Activated CD8-positive, alpha-beta memory T cell treated with anti-CD3 and anti-CD28 coated beads, Interleukin-2, amount 50 U/mL, for 24 hours (primary cell): Measurements from ENCODE around the gene ATP5F1A.
A peak's percentile ranks its signal among the peaks of the same experiment; 100 is the strongest.

Source experiments
- DNase-seq: peaks from one replicate; pipeline ENCODE4 v3.0.0-alpha.2; 2020; ENCODE audit errors: extremely low read depth

Gene ATP5F1A

DNA sequence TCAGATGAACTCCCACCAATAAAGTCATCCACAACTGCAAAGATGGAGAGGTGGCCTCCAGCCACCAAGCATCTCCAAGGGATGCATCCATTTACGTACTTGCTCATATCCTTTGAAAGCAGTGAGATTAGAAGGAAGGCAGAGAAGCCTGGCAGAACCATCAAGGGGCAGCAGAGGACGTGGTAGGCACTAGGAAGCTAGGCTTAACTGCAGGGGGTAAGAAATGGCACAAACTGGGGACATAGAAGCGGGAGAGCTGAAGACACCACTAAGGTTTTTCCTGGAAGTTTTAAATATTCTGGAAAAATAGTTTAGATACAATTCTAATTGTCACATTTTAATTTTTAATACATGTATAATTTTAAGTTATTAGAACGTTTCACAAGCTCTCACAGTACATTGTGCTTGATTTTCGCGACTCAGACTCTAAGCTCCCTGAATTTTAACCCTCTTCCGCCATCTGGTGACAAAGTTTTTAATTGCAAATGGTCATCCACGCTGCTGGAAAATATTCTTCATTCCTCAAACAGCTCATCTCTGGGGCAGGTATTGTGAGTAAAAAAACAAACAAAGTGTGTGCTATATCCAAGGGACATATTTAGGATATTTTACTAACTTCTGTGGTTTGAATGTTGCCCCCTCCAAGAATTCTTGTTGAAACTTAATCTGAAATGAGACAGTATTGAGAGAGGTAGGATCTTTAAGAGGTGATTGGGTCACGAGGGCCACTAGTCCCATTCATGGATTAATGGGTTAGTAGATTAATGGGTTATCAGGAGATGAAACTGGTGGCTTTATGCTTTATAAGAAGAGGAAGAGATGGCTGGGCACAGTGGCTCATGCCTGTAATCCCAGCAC lies 24.4 kb downstream of the ATP5F1A start:
- no peak for DNase-seq

DNA sequence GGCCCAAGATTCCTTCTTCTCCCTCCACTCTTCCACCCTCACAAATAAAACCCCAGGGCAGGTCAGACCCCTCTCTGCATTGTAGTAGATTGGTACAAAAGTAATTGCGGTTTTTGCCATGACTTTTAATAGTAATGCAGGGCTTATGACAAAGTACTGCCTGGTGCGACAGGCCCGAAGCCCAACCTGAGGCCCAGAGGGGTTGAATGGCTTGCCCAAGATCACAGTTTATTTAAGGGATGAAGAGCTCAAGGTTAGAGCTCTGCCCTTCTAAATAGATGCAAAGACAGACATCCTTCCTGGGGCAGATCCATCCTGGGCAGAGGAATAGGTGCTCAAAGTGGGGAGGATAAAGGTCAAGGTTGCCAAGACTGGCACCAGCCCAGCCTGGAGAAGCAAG lies 25.1 kb downstream of the ATP5F1A start:
- DNase-seq: no peak

DNA sequence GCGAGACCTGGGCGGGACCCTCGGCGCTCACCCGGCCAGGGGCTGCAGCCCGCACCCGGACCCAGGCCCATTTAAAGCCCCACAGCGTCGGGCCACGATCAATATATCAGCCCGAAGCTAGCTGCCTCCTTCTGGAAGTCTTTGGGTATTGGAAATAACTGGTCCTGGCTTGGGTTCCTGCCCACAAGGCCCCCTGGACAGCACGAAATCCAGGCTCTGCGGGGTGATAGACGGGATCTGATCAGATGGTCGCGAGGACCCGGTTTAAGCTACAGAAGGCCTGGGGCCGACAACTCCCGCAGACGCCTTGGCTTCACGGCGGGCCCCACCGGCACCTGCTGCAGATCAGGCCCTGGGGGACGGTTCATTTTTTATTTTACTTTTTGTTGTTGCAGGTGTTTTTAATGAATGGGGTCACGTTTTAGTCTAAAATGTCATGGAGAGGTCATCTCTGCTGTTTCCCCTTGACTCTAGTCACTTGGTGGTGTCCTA lies 25.7 kb downstream of the ATP5F1A start:
- no peak for DNase-seq

DNA sequence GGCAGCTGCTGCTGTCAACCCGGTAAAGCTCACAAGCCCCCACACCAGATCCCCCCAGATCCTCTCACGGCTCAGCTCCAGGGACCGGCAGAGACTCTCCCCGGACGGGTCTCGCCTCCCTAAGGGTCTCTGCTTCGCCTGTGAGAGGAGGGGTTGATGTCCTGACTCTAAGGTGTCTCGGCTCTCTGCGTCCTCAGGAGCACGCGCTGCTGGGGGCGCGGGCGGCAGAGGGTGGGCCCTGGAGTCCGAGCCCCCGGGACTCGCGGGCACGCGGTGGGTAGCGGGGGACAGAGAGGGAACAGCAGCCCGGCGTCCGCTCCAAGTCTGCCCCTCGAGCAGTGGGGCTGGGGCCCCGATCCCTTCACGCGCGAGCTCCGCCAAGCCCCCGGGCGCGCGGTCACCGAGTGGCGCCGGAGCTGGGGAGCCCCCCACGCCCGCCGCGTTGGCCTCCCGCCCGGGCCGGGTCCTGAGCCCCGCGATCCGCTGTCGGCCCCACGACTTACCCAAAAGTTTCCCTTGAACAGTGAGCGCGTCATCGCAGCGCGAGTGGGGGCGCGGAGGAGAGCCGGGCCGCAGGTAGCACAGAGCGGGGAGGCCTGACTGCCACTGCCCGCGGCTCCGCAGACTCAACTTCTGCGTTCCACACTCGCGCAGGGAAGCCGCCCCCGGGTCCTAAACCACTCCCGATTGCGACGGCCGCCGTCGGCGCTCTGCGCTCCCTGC lies 26.3 kb downstream of the ATP5F1A start, which contains the start of gene PSTPIP2:
Gene PSTPIP2 (minus strand): TSS at position 608 of the 723 bp plus-strand sequence. CDS start 72 bp downstream, at position 536.
- DNase-seq: peak; percentile 29

DNA sequence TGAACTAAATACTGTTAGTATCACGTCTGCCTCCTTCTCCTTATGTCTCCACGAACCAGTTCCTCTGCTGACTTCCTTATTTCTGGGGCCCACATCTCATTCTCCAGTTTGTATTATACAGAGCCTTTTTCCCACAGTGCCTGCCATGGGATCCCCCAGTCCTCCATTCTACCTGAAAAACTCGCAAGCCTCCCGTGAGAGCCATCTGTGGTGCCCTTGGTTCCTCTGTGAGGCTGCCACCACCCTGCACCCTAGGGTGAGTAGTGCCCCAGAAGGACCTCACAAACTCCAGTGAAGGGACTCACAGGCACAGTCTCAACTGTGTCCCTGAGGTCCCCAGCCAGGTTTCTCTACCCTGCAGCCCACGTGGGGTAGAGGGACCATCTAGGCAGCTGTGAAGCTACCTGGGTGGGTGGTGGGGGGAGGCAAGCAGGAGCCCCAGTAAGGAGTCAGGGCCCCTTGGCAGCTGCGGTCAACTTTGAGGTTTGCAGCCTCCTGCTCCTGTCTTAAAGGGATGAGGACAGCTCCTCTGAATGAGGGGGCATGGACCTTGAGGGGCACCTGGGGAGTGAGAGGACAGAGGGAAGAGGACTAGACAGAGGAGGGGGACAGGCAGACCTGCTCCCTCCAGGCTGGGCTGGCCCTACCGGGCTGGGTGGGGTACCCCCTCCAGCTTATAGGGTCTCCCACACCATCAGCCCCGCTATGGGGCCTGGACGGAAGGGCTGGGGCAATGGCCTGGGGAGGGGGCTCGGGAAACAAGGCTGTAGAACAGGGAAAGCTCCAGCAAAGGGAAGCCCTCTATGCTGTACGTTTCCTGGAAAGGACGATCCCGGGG lies 27.1 kb downstream of the ATP5F1A start:
- no peak for DNase-seq

DNA sequence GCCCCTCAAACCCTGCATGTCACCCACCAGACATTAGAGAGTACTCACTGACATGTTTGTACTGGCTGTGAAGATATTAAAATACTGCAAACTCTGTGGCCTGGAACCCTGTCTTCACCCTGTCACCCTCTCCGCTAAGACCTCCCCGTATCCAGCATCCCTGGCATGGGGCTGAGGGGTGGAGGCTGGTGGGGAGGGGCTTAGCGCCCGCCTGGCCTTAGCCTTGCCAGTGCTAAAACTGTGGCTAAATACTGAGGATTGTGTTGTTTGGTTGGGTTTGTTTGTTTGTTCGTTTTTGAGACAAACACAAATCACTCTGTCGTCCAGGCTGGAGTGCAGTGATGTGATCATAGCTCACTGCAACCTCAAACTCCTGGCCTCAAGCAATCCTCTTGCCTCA lies 27.9 kb downstream of the ATP5F1A start:
- no peak for DNase-seq

DNA sequence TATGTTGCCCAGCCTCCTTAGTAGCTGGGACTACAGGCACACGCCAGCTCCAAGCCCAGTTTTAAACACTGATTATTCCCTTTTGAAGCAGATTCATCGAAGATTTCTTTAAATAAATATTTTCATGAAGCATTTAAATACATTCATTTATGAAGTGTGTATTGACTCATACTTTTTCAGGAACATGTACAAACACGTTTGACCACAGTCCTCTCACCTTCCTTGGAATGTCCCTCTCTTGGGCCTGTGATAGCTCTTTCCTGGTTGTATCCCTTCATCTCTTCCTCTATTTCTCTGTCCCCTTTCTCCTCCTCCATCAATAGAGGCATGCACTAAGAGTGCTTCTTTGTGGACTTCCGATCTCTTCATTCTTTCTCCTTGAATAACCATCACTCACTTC lies 28.6 kb downstream of the ATP5F1A start:
- no peak for DNase-seq

DNA sequence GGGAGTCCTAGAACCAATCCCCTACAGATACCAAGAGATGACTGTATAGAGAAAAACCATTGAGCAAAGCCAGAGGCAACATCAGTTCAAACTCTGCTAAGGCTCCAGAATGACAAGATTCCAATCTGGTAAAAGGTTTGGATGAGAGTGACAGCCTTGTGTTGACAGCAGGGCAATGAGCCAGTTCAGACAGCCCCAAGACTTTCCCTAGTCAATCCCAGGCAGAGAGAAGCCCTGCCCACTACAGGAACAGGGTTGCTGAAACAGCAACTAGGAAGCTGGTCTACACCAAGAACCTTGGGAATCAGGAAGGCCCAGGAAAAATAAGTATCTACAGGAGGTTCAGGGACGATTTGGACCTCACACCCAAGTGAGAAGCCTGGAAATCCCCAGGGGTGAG lies 29.3 kb downstream of the ATP5F1A start:
- no peak for DNase-seq

DNA sequence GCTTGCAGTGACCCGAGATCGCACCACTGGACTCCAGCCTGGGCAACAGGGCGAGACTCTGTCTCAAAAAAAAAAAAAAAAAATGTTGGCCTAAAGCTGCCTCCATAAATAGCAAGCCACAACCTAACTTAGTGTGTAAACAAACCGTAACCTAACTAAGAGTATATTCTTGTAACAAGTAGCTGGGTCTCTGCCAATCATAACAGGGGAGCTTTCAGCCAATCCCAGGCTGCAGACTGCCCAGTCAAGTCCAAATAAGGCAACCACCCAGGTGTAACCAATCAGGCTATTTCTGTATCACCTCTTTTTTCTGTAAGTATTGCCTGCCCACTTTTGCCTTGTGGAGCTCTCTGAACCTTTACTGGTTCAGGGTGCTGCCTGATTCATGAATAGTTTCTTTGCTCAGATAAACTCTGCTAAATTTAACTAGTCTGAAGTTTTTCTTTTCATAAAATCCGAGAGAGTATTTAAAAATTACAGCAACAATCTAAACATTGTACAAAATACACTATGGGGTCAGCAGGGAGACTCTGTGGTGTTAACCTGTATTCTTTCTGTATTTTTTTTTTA lies 30.6 kb downstream of the ATP5F1A start:
- no peak for DNase-seq

DNA sequence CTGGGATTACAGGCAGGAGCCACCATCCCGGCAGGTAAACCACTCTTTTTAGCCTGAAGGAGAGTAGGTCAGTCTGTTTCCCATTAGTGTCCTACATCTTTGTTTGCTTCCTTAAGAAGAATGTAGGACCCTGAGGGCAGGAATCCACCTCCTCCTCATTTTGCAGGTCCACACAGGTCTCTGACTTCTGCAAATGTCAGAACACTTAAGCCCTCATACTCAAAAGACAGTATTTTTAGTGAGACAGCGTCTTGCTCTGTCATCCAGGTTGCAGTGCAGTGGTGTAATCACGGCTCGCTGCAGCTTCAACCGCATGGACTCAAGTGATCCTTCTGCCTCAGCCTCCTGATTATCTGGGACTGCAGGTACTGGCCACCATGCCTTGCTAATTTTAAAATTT lies 35.3 kb downstream of the ATP5F1A start:
- no peak for DNase-seq

DNA sequence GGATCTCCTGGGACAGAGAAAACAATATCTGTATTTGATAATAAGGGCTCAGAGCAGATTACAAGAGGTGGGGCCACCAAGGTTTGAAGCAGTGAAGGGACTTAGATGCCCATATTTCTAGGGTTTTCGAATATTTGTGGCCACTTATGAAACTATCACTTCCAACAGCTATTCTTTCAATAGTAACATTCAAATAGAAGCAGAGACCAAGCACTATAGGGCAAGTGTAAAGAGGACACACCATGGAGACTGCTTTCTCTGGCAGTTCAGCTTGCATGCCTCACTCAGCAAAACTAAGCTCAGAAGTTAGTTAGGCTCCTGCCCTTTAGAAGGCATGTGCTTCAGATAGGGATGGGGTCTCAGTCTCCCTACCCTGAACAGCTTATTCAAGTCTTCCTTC lies 36.3 kb downstream of the ATP5F1A start:
- DNase-seq: no peak

DNA sequence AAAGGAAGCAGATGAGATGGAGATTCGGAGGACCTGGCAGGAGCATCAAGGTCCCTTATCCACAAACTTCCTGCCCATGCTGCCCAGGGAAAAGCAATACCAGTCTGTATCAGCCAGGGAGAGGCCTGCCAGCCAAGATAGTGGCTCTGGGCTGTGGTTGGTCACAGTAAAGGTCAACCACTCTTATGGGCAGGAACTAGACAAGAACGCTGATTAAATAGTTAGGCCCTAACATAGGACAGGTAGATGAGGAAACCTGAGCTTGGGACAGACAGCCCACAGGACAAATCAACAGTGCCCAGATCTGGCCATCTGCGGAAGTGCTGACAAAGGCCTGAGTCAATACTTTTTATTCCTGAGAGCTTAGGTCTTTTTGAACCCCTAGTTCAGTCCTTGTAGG lies 36.7 kb downstream of the ATP5F1A start:
- no peak for DNase-seq

DNA sequence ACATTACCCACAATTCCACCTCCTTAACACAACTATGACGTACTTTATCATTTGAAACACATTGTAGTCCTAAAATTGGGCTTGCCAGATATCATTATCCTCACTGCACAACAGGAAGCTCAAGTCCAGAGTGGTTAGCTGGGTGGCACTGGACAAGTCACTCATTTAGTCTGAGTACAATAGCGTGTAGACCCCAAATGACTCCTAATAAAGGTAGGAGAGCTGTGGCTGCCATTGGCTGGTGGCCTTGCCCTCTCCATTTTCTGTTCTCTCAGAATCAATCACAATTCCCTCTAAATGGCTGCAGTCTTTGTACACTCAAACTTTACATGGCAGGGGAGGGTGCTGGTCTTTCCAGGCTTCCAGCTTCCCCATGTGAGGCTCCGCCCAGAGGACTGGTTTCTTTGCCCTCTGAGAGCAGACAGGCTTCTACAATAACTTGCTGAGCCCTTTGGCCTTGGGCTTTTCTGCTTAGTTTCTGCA lies 37.7 kb downstream of the ATP5F1A start:
- no peak for DNase-seq

DNA sequence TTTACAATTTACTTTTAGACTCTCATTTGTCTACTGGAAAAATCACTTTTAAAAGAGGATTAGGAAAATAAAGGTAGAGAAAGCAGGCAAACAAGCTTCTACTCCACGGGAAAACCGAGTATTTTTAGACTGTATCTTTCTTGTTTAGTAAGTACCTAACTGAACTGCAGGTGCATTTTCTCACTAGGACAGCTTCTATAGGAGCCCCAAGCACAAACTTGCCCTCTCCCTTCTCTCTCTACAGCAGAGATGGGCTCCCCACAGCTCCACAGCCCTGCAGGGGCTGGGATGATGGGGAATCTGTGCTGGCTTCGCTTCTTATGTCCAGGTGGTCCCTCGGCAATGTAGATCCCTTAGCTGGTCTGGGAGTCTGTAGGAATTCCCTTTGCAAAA lies 42.3 kb downstream of the ATP5F1A start:
- no peak for DNase-seq

DNA sequence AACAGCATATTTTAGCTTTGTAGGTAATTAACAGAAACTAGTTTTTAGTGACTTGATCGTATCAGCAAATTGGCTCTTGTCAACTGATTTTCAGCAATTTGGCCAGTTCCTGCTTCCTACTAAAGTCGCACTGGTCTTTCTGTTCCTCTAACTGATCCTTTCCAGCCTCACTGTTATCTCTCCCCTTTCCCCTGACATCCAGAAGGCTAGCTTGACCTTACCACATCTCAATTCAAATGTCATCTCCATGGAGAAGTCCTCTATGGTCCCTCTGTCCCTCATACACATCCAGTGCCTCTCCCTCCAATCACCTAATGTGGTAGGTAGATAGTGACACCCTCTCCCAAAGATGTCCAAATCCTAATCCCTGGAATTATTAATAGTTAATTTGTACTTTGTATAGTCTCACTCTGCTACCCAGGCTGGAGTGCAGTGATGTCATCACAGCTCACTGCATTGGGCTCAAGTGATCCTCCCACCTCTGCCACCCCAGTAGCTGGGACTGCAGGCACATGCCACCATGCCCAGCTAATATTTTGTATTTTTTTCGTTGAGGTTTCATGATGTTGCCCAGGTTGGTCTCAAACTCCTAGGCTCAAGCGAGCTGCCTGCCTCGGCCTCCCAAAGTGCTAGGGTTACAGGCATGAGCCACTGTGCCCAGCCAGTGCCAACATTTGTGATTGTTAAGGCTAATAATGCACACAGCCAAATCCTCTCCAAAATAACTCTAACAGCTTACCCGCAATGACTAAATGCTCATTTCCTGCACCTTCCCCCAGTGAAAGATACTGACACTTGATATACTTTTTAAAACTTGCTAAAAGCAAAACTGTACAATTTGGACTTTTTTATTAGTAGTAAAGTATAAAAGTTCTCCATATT lies 42.9 kb downstream of the ATP5F1A start:
- DNase-seq: no peak

DNA sequence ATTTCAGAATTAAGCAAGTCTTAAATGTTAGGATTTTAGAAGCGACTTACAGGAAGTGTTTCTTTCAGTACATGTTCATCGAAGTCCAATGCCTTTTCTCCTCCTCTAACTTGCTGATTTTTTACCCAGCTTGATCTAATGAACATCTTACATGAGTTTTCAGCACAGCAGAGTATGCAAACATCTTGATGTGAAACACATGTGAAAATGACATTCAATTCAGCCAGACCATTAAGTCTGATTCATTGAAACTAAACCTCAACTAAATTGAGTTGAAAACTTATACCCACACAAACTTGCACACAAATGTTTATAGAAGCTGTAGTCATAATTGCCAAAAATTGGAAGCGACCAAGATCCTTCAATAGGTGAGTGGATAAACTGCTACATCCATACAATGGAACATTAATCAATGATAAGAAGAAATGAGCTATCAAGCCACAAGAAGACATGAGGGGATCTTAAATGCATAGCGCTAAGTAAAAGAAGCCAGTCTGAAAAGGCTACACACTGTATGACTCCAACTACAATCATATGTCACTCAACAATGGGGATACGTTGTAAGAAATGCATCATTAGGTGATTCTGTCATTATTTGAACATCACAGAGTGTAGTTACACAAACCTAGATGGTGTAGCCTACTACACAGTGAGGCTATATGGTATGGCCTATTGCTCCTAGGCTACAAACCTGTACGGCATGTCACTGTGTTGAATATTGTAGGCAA lies 44.6 kb downstream of the ATP5F1A start:
- no peak for DNase-seq

DNA sequence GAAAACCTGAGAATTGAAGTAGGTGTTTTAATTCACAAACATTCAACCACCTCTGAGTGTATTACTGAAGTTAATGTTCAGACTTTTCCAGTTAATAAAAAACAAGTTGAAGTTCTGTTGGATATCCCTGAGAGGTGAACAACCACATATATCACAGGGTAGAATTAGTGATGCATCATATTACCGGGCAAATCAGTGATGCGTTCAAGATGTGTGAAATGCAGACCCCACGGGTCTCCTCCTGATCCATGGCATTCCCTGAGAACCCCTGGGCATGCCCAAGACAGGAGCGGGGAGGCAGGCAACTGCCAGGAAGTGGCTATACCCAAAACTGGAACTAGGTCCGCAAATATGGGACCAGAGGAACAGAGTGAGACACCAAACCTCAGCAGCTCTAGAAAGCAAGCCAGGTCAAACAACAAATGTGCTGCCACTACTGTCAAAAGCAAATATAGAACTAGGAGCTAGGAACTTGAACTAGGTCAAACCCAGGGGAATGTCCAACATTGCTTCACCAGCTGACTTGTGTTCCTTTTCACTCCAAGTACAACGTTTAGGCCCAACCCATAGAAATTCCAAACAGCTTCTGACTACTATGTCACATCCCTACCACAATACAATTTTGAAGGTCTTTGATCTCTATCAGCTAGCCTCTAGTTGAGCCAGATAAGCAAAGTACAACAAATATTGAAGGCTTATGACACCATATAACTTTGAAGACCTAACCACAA lies 46.2 kb downstream of the ATP5F1A start:
- no peak for DNase-seq

DNA sequence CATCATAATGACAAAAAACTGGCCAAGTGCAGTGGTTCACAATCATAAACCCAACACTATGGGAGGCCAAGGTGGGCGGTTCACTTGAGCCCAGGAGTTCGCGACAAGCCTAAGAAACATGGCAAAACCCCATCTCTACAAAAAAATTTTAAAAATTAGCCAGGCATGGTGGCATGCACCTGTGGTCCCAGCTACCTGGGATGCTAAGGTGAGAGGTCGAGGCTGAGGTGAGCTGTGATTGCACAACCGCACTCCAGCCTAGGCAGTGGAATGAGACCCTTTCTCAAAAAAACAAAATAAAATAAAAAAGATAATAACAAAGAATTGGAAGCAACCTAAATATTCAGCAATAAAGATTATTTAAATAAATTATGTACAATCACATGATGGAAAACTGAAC lies 47.8 kb downstream of the ATP5F1A start:
- DNase-seq: no peak

DNA sequence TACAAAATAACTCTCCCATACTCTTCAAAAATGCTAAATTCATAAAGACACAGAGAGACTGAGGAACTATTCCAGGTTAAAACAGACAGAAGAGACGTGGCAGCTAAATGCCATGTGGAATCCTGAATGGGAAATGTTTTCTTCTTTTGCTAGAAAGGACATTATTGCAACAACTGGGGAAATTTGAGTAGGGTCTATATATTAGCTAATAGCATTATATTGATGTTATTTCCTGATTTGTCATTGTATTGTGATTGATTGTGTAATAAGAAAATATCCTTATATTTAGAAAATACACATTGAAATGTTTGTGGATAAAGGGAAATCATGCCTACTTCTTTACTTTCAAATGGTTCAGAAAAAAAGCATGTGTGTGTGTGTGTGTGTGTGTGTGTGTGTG lies 49.5 kb downstream of the ATP5F1A start:
- no peak for DNase-seq
